ENCODE measurements around the gene NAT10. TPM values are rescaled to one million over a fixed set of nuclear protein-coding genes. Genes with fewer than 3 reads are reported as not detected.

Gene NAT10
- total RNA-seq, 1 experiment from 2014 or later, result 48.7 TPM

GRCh38 chr11:34158661-34159060 lies 53.2 kb downstream of the NAT10 start:
- H3K79me2 ChIP-seq (ENCODE audit: low read length), result no peaks in the 10 kb centered on the region
- no peaks in the 10 kb centered on the region for H3F3A ChIP-seq (ENCODE audit: low read length, unreplicated experiment)
- peaks cover 13% of the 10 kb centered on the region; the same call in 1 of the 2 replicates for H3K4me1 ChIP-seq (ENCODE audit: insufficient read depth, low read length)
- no peaks in the 10 kb centered on the region for H3K9me2 ChIP-seq (replicated peaks; ENCODE audit: low read length)
- ATAC-seq (no peak), DNase-seq (no peak)
- ChIA-PET POLR2A (ENCODE audit: unreplicated experiment) (no interaction called here), CTCF (interaction anchor here (0.6 kb wide), 1 partner anchor 16 kb away, joined by 5 read pairs; no protein-coding TSS in a partner anchor)
- no peaks in the 10 kb centered on the region for H3K36me3 ChIP-seq (ENCODE audit: low read depth, low read length)
- no peaks in the 10 kb centered on the region for H4K20me1 ChIP-seq (ENCODE audit: low read length)
- H2AFZ ChIP-seq (ENCODE audit: low read length), result no peak overlapping the region
- no peak overlapping the region for H3K4me3 ChIP-seq (ENCODE audit: low read length)
- no TSS peak for BruUV-seq (replicated peaks)
- TF ChIP-seq EZH2 (IDR thresholded peaks at IDR 0.05; ENCODE audit: low read length, unreplicated experiment), result no peak
- TF ChIP-seq EZH2phosphoT487 (IDR thresholded peaks at IDR 0.05; ENCODE audit: borderline replicate concordance, low read length), result no peak
- TF ChIP-seq, protein P1, sequence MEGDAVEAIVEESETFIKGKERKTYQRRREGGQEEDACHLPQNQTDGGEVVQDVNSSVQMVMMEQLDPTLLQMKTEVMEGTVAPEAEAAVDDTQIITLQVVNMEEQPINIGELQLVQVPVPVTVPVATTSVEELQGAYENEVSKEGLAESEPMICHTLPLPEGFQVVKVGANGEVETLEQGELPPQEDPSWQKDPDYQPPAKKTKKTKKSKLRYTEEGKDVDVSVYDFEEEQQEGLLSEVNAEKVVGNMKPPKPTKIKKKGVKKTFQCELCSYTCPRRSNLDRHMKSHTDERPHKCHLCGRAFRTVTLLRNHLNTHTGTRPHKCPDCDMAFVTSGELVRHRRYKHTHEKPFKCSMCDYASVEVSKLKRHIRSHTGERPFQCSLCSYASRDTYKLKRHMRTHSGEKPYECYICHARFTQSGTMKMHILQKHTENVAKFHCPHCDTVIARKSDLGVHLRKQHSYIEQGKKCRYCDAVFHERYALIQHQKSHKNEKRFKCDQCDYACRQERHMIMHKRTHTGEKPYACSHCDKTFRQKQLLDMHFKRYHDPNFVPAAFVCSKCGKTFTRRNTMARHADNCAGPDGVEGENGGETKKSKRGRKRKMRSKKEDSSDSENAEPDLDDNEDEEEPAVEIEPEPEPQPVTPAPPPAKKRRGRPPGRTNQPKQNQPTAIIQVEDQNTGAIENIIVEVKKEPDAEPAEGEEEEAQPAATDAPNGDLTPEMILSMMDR (conservative IDR thresholded peaks at IDR 0.05; ENCODE audit: low read depth, low read length), result no peak
- H3K27ac ChIP-seq (ENCODE audit: low read length), result no peak overlapping the region
- no peaks in the 10 kb centered on the region for H3K9me3 ChIP-seq (ENCODE audit: low read length)
- H3K9ac ChIP-seq (ENCODE audit: low read length), result no peak overlapping the region
- intact Hi-C loops (cut with micrococcal nuclease), result no loop called here
- H3K27me3 ChIP-seq (ENCODE audit: low read length), result no peaks in the 10 kb centered on the region
- H3K4me2 ChIP-seq (ENCODE audit: low read length), result no peak overlapping the region

DNA sequence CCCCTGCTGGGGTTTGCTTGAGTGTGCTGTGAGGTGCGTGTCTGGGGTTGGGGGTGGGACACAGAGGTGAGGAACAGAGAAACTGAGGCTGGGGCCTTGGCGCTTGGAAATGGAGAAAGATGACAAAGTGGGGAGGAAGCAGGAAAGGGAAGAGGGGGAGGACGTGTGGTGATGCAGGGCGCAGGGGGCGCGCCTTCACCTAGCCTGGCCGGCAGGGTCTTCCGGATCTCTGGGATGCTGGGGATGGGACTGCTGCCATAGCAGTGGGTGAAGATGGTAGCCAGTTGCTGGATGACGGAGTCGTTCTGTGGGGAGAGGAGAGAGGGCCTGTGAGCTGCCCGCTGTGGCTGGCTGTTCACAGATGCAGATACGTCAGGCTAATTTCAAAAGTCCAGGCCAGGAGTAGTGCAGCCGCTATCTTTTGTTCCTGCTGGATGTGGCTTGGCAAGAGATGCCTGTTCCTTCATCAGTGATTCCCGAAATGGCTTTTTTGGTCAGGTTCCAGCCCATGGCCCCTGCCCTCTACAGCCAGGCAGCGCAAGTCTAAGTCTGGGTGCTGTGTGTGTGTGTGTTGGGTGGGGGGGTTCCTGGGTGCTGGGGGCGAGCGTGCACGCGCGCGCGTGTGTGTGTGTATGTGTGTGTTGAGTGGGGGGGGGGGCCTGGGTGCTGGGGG lies 54.8 kb downstream of the NAT10 start:
- no peaks in the 10 kb centered on the region for H3K36me3 ChIP-seq (ENCODE audit: low read depth, low read length)
- no peak overlapping the region for H2AFZ ChIP-seq (ENCODE audit: low read length)
- H3K9me3 ChIP-seq (ENCODE audit: low read length), result no peaks in the 10 kb centered on the region
- CTCF ChIA-PET, result no interaction called here
- POLR2A ChIA-PET (ENCODE audit: unreplicated experiment), result no interaction called here
- DNase-seq (no peak), ATAC-seq (no peak)
- no peaks in the 10 kb centered on the region for H3F3A ChIP-seq (ENCODE audit: low read length, unreplicated experiment)
- BruUV-seq (replicated peaks), result no TSS peak
- no peak overlapping the region for H3K4me3 ChIP-seq (ENCODE audit: low read length)
- H3K4me1 ChIP-seq (ENCODE audit: insufficient read depth, low read length), result peaks cover 14% of the 10 kb centered on the region; the same call in 1 of the 2 replicates
- H3K27ac ChIP-seq (ENCODE audit: low read length), result no peak overlapping the region
- no peaks in the 10 kb centered on the region for H3K9me2 ChIP-seq (replicated peaks; ENCODE audit: low read length)
- no peaks in the 10 kb centered on the region for H3K79me2 ChIP-seq (ENCODE audit: low read length)
- TF ChIP-seq, protein P1 (conservative IDR thresholded peaks at IDR 0.05; ENCODE audit: low read depth, low read length), result no peak
- TF ChIP-seq EZH2 (IDR thresholded peaks at IDR 0.05; ENCODE audit: low read length, unreplicated experiment), result no peak
- TF ChIP-seq EZH2phosphoT487 (IDR thresholded peaks at IDR 0.05; ENCODE audit: borderline replicate concordance, low read length), result no peak
- no peaks in the 10 kb centered on the region for H4K20me1 ChIP-seq (ENCODE audit: low read length)
- H3K27me3 ChIP-seq (ENCODE audit: low read length), result no peaks in the 10 kb centered on the region
- intact Hi-C loops (cut with micrococcal nuclease), result no loop called here
- H3K9ac ChIP-seq (ENCODE audit: low read length), result no peak overlapping the region
- no peak overlapping the region for H3K4me2 ChIP-seq (ENCODE audit: low read length)

GRCh38 chr11:34160791-34161190 lies 55.4 kb downstream of the NAT10 start:
- Histone ChIP-seq H3K79me2 (ENCODE audit: low read length) (no peaks in the 10 kb centered on the region), H3K4me2 (ENCODE audit: low read length) (no peak overlapping the region), H3K27me3 (ENCODE audit: low read length) (no peaks in the 10 kb centered on the region), H3K9me3 (ENCODE audit: low read length) (no peaks in the 10 kb centered on the region), H3K27ac (ENCODE audit: low read length) (no peak overlapping the region), H3K9me2 (replicated peaks; ENCODE audit: low read length) (no peaks in the 10 kb centered on the region), H3K9ac (ENCODE audit: low read length) (no peak overlapping the region), H3K4me3 (ENCODE audit: low read length) (no peak overlapping the region), H2AFZ (ENCODE audit: low read length) (no peak overlapping the region), H4K20me1 (ENCODE audit: low read length) (no peaks in the 10 kb centered on the region), H3F3A (ENCODE audit: low read length, unreplicated experiment) (no peaks in the 10 kb centered on the region), H3K4me1 (ENCODE audit: insufficient read depth, low read length) (peaks cover 20% of the 10 kb centered on the region), H3K36me3 (ENCODE audit: low read depth, low read length) (no peaks in the 10 kb centered on the region)
- POLR2A ChIA-PET (ENCODE audit: unreplicated experiment), result no interaction called here
- no peak for ATAC-seq
- BruUV-seq (replicated peaks), result no TSS peak
- DNase-seq, result no peak
- TF ChIP-seq EZH2 (IDR thresholded peaks at IDR 0.05; ENCODE audit: low read length, unreplicated experiment), result no peak
- TF ChIP-seq, protein P1 (conservative IDR thresholded peaks at IDR 0.05; ENCODE audit: low read depth, low read length), result no peak
- TF ChIP-seq EZH2phosphoT487 (IDR thresholded peaks at IDR 0.05; ENCODE audit: borderline replicate concordance, low read length), result no peak
- CTCF ChIA-PET, result no interaction called here
- intact Hi-C loops (cut with micrococcal nuclease), result no loop called here
